T-helper 1 cell treated with Interleukin-12 subunit alpha and Interleukin-12 subunit beta and Interleukin-4 antibody, amounts not matched to agents 30 μg/mL and 1 μg/mL, for 36 hours (primary cell): ENCODE results near the gene SH3RF3.

ENCODE experiments used
- H3K27ac Mint-ChIP-seq: one replicate; pipeline ENCODE4 v1.8.0; 2021; ENCODE audit warnings: mild to moderate bottlenecking, mixed read lengths
- H3K27me3 Mint-ChIP-seq: one replicate; pipeline ENCODE4 v1.8.0; 2021; ENCODE audit warnings: low read depth, mixed read lengths
- H3K36me3 Mint-ChIP-seq: one replicate; pipeline ENCODE4 v1.8.0; 2021; ENCODE audit warnings: low read depth, mixed read lengths
- H3K4me1 Mint-ChIP-seq: one replicate; pipeline ENCODE4 v1.8.0; 2021; ENCODE audit warnings: low read depth, mixed read lengths
- H3K4me3 Mint-ChIP-seq: one replicate; pipeline ENCODE4 v1.8.0; 2021; ENCODE audit warnings: mild to moderate bottlenecking, moderate library complexity, mixed read lengths
- H3K9me3 Mint-ChIP-seq: one replicate; pipeline ENCODE4 v1.8.0; 2021; ENCODE audit warnings: mixed read lengths

The SH3RF3 gene

DNA sequence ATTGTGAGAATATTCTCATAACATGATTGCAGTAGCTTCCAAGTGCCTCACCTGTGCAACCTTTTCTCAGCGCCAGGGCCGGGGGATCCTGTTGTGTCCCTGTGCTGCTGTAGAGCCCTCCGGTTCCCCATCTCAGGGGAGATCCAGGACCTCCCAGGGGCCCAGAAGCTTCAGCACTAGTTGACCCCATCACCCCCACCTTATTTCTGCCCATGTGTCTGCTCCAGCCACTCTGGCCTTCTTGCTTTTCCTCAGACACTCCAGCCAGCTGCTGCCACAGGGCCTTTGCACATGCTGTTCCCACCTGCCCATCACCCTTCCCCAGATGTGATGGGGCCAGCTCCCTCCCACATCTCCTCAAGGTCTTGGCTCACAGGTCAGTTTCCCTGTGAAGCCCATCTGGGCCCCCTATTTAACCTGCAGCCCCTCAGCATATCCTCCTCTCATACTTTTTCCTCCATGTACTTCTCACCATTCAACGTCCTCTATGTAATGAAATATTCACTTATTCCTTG, 258.3 kb downstream of the SH3RF3 start:
- H3K4me3 Mint-ChIP-seq = no peak overlapping the region
- no peaks in the 10 kb centered on the region for H3K36me3 Mint-ChIP-seq
- no peaks in the 10 kb centered on the region for H3K9me3 Mint-ChIP-seq
- no peaks in the 10 kb centered on the region for H3K4me1 Mint-ChIP-seq
- peaks cover 5% of the 10 kb centered on the region for H3K27me3 Mint-ChIP-seq
- no peak overlapping the region for H3K27ac Mint-ChIP-seq

DNA sequence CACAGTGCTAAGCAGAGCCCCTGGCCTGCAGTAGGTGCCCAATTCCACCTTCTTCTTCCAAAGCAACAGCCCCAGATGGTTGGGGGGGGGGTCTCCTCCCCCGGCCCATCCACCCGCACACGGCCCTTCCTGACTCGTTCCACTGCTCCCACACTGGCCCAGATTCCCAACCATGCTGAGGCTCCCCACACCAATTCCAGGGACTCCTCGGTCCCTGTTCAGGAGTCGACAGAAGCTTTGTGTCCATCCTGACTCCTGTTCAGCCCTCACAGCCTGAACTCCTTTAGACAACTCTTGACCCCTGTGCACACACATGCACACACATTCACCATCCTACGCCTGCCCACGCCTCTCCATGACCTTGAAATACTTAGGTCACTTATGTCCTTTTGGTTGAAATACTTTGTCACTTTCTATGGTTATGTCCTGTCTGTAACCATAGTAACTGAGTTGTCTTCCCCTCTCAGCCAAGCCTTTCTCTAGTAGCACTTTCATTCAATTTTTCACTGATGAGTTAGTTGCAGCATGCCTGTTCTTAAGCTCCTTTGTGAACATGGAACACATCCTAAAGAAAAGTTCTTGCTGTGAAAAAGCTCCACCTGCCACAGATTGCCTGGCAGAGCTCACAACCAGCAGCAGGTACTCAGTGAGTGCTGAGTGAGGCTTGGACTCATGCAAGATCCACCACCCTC, 258.9 kb downstream of the SH3RF3 start:
- Mint-ChIP-seq H3K4me1 (no peaks in the 10 kb centered on the region), H3K4me3 (no peak overlapping the region), H3K27me3 (peaks cover 5% of the 10 kb centered on the region), H3K27ac (no peak overlapping the region), H3K36me3 (no peaks in the 10 kb centered on the region), H3K9me3 (no peaks in the 10 kb centered on the region)

DNA sequence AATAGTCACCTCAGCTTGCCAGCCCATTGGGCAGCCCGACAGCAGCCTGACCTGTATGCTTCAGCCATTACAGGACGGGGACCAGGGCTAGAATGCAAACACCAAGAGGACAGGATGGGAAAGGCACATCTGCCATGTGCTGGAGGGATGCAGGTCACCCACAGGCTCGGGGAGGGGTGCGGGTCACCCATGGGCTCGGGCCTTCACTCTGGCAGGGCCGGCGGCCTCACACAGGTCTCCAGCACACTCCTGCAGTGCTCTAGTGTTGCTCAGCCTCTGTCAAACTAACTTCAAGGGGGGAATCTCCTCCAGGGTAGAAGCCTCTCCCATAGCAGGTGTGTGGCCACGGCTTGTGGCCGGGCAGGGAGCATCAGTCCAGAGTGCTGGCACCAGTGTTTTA, 262.2 kb downstream of the SH3RF3 start:
- Mint-ChIP-seq H3K36me3 (no peaks in the 10 kb centered on the region), H3K27ac (no peak overlapping the region), H3K9me3 (no peaks in the 10 kb centered on the region), H3K4me1 (no peaks in the 10 kb centered on the region), H3K4me3 (no peak overlapping the region), H3K27me3 (no peaks in the 10 kb centered on the region)

DNA sequence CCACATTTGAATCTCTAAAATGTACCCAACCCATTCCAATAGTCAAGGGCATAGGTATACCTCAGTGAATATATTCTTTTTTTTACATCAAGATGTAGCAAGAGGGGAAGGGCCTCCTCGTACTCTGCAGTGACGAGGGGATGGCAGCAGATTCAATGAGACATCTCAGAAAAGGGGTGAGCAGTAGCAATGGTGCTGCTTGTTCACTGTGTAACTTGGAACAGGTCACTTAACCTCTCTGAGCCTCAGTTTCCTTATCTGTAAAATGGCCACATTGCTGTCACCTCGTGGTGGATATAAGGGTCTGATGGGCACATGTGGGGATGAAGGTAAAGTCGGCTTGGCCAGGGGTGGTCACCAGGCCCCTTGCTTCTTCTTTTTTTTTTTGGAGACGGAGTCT, 263.1 kb downstream of the SH3RF3 start:
- Mint-ChIP-seq H3K4me1 (no peaks in the 10 kb centered on the region), H3K9me3 (no peaks in the 10 kb centered on the region), H3K27ac (no peak overlapping the region), H3K27me3 (no peaks in the 10 kb centered on the region), H3K36me3 (no peaks in the 10 kb centered on the region), H3K4me3 (no peak overlapping the region)

DNA sequence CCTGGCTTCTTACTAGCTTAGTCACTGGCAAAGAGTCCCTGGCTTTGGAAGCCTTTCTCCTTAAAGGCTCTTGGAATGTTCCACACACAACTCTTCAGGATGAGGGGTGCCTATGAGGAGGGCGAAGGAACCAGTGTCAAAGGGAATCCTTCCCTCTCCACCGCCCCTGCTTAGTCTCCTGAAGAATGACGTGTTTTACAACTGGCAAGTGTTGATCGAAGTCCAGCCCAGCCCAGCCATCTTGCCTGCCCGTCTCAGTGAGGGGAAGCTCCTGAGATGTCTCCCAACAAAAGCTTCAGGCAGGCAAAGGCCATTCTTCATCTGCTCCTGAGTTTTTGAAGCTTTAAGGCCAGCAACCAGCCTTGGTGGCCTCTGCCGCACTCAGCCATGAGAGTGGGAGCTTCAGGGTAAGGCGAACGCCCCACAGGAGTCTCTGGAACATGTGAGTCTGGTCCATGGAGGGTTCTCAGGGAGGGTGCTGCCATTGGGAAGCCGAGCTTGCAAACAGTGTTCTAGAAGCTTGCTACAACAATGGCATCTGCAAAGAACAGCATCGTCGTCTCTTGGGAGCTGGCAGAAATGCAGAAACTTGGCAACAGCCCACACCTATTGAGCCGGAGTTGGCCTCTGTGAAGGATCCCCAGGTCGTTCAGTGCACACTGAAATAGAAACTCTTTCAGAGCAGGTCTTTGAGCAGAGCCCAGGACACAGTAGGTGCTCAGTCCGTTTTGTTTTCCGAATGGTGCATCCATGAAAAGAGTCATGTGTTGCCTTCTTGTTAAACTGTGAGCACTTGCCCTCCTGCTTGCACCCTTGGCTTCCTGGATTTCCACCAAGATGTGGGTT, 264.0 kb downstream of the SH3RF3 start:
- Mint-ChIP-seq H3K9me3 (no peaks in the 10 kb centered on the region), H3K4me1 (peaks cover 2% of the 10 kb centered on the region), H3K27ac (no peak overlapping the region), H3K36me3 (no peaks in the 10 kb centered on the region), H3K27me3 (peaks cover under 1% of the 10 kb centered on the region), H3K4me3 (no peak overlapping the region)

DNA sequence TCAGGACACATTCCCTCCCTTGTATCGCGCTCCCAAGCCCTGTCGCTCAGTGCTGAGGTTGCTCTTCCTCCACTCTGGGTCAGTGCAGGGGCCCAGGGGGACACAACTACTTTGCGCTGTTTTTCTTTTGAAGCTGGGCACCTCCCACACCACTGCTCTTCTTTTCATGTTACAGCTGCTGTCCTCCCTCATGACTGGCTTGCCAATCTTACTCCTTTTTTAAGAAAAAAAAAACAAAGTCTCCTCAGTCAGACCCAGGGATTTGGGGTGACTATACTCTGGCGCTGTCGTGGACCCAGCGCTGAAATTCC, 264.6 kb downstream of the SH3RF3 start:
- Mint-ChIP-seq H3K9me3 (no peaks in the 10 kb centered on the region), H3K4me1 (peaks cover 2% of the 10 kb centered on the region), H3K27me3 (peaks cover 6% of the 10 kb centered on the region), H3K36me3 (no peaks in the 10 kb centered on the region), H3K4me3 (no peak overlapping the region), H3K27ac (no peak overlapping the region)

DNA sequence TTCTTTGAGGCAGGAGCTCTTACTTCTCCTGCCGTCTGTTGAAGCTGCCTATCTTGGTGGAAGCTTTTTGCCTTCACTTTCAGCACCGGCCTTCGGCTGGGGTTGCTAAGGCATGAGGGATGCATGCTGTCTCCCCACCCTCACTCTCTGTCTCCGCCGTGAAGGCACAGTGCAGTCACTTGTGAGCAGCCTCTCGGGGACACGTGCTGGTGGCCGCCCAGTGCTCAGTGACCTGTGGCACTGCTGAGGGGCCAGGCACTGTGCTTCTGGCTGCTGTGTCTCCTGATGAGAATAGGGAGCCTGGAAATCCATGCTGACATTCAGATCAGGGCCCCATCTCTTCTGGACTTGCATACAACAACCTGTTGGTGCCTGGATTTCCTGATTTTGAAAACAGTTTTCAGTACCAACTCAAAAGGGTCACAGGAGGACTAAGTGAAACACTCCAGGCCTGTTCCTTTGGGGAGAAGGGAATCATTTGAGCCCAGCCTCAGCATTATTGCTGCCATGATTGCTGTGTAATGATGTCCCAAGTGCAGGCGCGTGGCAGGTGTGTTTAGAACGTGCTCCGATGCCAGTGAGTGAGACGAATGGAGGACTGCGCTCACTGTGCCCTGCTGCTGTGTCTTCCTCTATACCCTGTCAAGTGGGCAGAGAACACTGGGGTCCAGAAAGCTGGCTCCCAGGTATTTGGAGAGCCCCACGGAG, 266.6 kb downstream of the SH3RF3 start:
- H3K27me3 Mint-ChIP-seq = peaks cover 6% of the 10 kb centered on the region
- no peaks in the 10 kb centered on the region for H3K36me3 Mint-ChIP-seq
- H3K4me1 Mint-ChIP-seq = peaks cover 2% of the 10 kb centered on the region
- H3K9me3 Mint-ChIP-seq = no peaks in the 10 kb centered on the region
- no peak overlapping the region for H3K4me3 Mint-ChIP-seq
- H3K27ac Mint-ChIP-seq = no peak overlapping the region

DNA sequence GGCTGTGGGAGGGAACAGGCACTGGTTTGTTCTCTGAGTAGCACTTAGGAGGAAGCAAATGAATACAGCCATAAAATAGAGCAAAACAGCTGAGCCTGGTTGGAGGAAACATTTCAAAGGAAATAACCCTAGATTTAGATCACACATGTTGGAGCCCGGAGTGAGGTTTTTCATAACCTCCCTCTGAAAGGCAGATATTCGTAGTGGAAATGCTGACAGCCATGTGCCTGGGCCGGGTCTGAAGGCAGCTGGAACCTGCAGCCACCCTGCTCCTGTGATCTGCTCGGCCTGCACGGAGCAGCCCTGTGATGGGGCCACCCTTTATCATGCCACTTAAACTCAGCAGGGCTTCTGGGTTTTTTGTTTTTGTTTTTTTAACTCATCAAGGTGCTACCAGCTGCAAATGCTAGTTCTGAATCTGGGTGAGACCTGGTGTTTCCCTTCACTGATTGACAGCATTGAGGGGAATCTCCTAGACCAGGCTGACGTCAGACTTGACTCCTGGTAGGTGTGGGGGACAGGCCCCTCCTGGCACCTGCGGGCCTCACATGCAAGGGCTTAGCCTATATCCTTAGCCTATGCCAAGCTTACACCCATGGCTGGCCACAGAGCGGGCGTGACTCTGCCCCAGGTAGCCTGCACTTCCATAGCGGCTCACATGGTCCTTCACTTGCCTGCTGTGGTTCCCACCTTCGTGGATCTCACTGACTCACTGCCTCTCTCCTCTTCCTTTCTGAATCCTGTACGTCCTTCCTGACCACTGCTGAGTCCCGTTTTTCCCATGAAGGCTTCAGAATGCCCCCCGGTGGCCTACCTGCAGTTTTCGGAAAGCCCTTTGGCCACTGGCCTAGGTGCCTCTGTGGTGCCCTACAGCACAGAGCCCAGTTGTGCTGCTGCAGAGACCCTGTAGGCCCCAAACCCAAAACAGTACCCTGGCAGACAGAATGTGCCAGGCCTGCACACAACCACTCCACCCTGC, 267.5 kb downstream of the SH3RF3 start:
- Mint-ChIP-seq H3K4me3 (no peak overlapping the region), H3K27ac (no peak overlapping the region), H3K36me3 (no peaks in the 10 kb centered on the region), H3K4me1 (peaks cover 2% of the 10 kb centered on the region), H3K9me3 (no peaks in the 10 kb centered on the region), H3K27me3 (peaks cover 6% of the 10 kb centered on the region)

DNA sequence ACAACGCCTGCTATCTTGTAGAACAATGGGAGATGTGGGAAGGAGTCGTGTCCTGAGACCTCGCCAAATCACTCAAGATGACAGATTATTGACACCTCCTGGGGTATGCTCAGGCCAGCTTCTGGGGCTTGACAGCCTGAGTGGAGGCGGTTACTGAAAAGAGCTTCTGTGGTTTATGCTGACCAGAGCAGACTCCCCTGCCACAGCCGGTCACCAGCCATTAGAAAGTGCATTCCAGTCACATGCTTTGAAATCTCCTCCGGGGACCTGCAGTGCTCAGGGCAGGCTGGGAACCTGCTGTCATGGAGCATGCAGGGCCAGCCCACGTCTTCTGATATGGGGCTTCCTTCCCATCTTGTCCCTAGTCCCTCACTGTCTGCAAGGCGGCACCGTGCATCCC, 268.9 kb downstream of the SH3RF3 start:
- H3K4me3 Mint-ChIP-seq = no peak overlapping the region
- no peak overlapping the region for H3K27ac Mint-ChIP-seq
- peaks cover 6% of the 10 kb centered on the region for H3K27me3 Mint-ChIP-seq
- H3K9me3 Mint-ChIP-seq = no peaks in the 10 kb centered on the region
- no peaks in the 10 kb centered on the region for H3K36me3 Mint-ChIP-seq
- H3K4me1 Mint-ChIP-seq = peaks cover 2% of the 10 kb centered on the region

DNA sequence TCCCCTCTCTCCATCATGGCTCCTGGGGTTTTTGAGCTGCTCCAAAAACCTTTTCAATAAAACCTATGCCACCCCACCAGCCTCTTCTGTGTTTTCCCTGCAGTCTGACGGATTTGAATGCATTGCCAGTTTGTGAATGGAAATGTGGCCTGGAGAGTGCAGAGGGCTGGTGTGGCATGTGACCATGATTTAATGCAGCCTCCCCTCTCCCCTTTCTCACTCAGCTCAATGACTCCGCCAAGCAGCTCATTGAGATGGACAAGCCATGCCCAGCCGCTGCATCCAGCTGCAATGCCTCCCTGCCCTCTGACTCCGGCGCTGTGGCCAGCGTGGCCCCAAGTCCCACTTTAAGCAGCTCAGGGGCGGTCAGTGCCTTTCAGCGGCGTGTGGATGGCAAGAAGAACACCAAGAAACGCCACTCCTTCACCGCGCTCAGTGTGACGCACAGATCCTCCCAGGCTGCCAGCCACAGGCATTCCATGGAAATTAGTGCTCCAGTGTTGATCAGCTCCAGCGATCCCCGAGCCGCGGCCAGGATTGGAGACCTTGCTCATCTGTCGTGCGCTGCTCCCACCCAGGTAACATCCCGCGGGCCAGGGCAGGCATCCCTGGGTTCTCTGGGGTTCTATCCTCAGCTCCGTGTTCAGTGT, 269.5 kb downstream of the SH3RF3 start:
- H3K9me3 Mint-ChIP-seq = no peaks in the 10 kb centered on the region
- H3K36me3 Mint-ChIP-seq = no peaks in the 10 kb centered on the region
- H3K27ac Mint-ChIP-seq = no peak overlapping the region
- no peak overlapping the region for H3K4me3 Mint-ChIP-seq
- H3K4me1 Mint-ChIP-seq = peaks cover 2% of the 10 kb centered on the region
- peaks cover 6% of the 10 kb centered on the region for H3K27me3 Mint-ChIP-seq

DNA sequence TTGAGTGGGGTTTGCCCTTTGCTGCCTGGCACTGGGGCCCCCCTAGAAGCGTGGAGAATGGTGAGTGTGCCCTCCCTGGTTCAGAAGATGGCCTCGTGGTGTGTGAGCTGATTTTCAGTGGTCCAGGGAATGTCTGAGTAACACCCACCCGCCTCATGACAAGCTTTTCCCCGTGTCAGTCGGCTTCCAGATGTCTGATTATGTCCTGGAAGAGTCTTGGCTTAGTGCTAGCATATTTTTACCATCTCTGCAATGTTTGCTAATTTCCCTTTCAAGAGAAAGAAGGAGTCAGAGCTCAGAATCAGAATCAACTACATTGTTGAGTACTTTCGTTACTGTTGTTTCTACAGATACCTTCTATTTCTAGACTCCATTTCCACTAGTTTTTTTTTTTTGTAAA, 270.1 kb downstream of the SH3RF3 start:
- no peaks in the 10 kb centered on the region for H3K9me3 Mint-ChIP-seq
- peaks cover 2% of the 10 kb centered on the region for H3K4me1 Mint-ChIP-seq
- no peak overlapping the region for H3K4me3 Mint-ChIP-seq
- peaks cover 6% of the 10 kb centered on the region for H3K27me3 Mint-ChIP-seq
- no peaks in the 10 kb centered on the region for H3K36me3 Mint-ChIP-seq
- H3K27ac Mint-ChIP-seq = no peak overlapping the region

DNA sequence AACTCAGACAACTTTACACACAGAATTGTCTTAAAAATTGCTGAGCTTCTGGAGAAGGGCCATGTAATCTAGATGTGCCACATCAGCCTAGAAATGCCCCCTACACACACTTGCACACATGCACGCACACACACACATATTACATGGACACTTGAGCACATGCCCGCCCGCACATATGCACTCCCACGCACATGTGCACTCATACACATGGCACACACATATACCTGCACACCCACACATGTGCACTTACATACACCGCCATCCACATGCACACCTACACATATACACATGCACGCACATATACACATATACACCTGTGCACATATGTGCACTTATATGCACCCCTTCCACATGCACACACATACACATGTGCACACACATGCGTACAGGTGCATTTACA, 271.1 kb downstream of the SH3RF3 start:
- no peaks in the 10 kb centered on the region for H3K9me3 Mint-ChIP-seq
- no peak overlapping the region for H3K27ac Mint-ChIP-seq
- no peaks in the 10 kb centered on the region for H3K36me3 Mint-ChIP-seq
- peaks cover 2% of the 10 kb centered on the region for H3K4me1 Mint-ChIP-seq
- H3K27me3 Mint-ChIP-seq = peaks cover 6% of the 10 kb centered on the region
- H3K4me3 Mint-ChIP-seq = no peak overlapping the region

DNA sequence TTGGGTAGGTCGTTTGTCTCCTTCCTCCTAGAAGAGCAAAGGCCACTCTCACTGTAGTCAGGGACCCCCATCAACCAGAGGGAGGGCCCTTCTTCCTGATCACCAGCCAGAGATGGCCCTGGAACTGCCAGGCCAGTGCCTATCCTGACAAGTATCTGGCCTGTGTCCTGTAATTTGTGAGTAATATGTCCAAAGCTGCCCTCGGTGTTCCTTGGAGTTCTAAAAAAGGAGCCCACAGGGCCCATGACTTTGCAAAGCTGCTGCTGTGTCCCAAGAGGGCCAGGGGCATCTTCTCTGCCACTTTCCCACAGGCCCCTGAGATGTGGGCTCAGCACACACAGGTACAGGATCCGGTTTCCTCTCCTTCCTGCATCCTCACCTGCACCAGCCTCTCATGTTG, 272.4 kb downstream of the SH3RF3 start:
- Mint-ChIP-seq H3K4me3 (no peak overlapping the region), H3K27me3 (peaks cover 6% of the 10 kb centered on the region), H3K36me3 (no peaks in the 10 kb centered on the region), H3K4me1 (peaks cover 2% of the 10 kb centered on the region), H3K9me3 (no peaks in the 10 kb centered on the region), H3K27ac (no peak overlapping the region)
